ENCODE results near the gene C22orf42. TPM values are rescaled to one million over a fixed set of nuclear protein-coding genes. Genes with fewer than 3 reads are reported as not detected.
"Not testable (repeated sequence)": the region's sequence is repeated elsewhere in the genome, so short reads cannot be mapped to it uniquely, and the experiment has no call there.

The C22orf42 gene
- total RNA-seq, 1 donor from 2014 or later, result not detected

DNA sequence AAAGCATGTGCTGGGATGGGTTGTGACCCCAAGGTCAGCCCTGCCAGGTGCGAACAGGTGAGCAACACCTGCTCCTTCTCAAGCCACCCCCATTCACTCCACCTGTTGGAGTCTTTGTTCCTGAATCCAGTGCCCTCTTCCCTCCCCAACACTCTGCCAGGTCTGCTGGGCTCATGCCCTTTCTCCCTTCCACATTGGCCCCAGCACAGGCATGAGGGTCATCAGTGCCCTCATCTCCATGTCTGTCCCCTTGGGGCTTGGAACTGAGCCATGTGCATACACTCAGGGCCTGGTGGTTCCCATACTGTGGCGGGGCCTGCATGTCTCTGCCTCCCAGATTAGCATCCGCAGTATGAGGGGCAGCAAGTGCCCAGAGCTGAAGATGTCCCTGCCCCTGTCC, 26.7 kb upstream of the C22orf42 start:
- no peak for DNase-seq (ENCODE audit: low spot score)

DNA sequence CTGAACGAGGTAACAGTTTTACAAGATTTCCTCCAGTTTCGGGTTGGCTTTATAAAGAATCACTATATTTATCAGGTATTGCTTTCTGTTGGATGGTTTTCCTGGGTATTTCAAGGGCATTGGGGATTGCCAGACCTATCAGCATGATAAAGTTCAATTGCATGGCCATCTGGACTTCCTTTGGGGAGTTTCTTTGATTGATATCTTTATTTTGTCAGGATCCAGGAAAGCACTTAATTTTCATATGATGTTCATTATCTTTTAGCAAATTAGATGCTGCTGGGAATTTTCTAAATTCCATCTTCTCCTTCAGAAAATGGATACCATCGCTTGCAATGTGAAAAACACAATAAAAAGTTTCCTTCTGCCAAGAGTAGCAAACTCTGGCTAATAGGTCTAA, 24.5 kb upstream of the C22orf42 start:
- DNase-seq (ENCODE audit: low spot score), result no peak

DNA sequence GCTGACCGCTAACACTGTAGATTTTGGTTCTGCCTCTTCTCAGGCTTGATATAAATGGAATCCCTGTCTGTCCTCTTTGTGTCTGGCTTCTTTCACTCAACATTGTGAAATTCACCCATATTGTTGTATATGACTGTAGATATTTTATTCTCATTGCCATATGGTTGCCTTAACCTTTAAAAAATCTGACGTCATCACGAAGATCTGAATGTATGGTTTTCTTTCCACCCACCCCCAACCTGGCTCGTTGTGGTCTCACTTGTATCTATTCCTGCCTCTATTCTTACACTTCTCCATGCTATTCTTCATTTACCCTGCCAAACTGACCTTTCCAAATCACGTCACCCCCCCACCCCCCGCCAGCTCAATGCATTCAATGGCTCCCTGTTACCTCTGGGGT, 21.9 kb upstream of the C22orf42 start:
- DNase-seq (ENCODE audit: low spot score), result no peak

DNA sequence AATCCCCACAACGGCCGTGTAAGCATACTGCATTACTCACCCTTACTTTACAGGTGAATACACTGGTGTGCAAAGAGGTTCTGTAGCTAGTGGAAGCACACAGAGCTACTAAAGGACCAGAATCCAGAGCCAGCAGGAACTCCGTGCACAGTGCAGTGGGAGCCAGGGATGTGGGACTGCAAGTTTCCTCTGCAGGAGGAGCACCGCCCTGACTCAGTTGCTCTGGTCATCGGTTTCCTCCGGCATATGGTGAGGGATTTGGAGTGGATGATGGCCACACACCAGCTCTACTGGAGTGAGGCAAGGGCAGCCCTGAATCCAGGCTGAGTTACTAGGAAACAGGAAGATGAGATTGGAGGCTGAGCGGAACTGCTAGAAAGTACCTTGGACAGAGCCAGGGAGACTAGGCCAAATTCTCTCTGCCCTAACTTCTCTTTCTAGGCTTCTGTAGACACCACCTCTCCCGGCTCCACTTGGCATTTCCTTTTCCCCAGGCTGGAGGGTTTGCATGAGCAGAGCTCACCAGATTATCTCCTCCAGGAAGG, 18.2 kb upstream of the C22orf42 start:
- DNase-seq (ENCODE audit: low spot score), result no peak

DNA sequence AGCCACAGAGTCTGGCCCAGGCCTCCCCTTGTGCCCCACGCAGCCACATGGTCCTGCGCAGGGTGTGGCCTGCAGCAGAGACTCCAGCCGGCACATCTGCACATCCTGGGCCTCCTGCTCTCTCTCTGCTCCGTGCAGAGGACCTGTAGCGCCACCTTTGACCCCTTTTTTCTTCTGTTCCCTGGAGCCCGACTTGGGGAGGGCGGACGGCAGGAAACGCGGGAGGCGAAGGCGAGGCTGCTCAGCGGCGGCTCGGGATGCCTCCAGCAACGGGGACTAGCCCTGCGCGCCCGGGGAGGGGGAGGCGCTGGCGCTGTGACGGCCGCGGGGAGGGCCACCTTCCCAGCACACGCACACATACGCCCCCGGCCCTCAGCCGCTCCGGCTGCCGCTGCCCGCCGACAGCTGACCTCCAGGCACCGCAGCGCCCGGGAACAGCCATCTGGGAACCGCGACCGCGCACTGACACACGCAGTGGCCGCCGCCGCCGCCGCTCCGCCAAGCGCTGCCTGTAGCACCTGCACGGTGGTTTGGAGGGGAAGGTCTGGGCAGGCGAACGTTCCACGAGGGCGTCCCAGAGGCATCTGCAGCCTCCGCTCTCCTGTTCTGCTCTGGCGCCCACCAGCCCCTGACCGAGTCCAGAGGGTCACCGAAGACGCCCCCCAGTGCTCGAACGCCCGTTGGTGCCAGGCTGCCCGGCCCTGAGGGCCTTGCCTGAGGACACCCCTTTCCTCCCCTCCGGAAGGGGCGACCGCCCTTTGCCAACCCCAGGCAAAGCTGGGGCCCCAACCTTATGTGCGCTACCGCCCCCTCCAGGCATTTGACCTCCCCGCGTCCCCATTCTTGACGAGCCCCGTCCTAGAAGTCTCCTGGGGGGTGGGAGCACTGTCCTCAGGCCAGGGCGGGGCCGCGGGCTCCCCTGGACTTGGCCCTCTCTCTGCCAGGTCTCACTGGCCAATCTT, 16.9 kb upstream of the C22orf42 start:
- DNase-seq (ENCODE audit: low spot score), result no peak

DNA sequence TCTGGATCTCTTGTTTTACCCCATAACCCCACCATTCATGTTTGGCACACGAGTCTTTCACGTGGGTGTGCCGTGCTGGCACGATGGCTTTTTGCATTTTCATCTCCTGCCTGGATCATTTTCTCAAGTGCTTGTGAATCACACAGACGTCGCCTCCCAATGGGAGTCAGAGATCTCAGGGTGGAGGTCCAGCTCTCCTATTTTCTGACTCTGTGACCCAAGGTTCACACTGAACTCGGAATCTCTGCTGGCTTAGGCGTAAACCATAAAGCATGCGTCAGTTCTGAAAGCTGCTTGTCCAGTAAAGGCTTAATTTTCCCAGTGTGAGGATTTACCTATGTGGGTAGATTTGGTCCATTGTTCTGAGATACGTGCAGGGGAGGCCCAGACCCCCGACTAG, 16.0 kb upstream of the C22orf42 start:
- no peak for DNase-seq (ENCODE audit: low spot score)

DNA sequence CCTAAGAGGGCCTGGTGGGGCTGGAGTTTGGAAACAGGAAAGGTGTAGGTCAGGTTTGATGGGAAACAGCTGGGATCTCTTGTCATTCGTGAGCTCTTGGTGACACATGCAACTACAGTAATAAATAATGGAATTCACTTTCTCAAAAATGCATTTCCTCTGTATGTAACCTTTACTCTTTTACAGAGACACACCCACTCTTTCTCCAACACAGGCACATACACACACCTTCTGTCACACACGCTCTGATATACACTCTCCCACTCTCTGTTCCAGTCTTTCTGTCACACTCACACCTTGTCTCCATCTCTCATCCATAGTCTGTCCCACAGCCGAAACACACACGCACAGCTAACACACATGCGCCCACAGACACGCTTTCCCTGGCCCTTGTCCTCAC, 6.6 kb upstream of the C22orf42 start:
- DNase-seq (ENCODE audit: low spot score), result no peak

DNA sequence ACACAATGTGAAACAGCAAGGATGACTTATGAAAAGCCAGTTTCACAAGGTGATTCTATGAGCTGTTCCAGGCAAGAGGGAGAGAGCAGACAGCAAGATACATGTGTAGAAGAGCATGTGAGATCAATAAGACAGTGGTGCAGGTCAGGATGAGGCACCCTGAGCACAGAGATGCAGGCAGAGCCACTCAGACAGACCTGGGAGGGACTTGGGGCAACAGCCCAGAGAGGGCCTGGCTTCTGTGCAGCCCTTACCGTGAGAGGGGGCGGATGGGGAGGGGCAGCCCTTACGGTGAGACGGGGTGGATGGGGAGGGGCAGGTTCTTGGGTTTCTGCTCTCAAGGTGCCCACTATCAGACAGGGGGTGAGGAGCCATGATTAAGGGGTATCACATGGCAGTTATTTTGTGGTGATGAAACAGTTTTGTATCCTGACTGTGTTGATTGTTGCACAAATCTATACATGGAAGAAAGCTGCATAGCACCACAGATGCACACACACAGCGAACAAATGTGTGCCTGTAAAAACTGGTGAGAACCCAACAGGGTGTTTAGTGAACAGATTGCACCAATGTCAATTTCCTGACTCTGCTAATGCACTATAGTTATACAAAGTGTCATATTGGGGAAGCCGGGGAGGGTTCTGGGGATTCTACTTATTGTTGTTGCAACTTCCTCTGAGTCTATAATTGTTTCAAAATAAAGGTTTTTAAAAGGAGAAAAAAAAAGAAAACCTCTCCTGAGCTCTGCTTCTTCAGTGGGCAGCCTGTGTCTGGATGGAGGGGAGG, 5.2 kb upstream of the C22orf42 start:
- no peak for DNase-seq (ENCODE audit: low spot score)

DNA sequence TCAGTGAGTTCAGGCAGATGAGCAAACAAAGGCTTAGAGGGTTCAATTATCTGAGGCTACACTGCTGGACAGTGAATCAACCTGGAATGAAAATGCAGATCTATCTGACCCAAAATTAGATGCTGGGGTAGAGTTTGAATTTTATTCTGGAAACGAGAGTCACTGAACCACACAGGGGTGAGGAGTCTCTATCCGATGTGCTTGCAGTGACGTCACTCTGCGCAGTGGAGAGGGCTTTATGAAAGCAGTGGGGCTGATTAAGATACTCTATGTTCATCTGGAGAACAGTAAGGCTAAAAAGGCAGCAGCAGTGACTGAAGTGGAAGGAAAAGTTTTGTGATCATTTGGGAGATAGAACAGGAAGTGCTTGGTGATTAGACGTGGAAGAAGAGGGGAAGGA, 1.3 kb upstream of the C22orf42 start:
- not testable (repeated sequence) for DNase-seq (ENCODE audit: low spot score)

DNA sequence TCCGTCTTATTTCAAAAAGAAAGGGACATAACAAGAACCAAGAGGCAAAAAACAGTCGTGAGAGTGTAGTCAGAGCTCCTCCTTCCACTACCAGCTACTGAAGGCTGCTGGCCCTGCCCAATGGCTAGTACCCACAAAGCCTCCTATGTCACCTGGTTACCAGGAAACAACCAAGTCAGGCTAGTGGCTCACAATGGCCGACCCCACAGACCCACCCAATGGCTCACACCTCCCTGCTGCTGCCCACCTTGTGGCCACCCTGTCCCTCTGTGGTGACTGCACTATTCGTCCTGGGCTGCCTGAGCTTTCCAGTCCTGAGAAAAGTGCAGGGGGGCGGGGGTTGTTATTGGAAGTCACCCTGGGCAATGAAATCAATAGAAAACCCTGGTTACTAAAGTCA, 1.5 kb downstream of the C22orf42 start:
- DNase-seq (ENCODE audit: low spot score), result not testable (repeated sequence)

DNA sequence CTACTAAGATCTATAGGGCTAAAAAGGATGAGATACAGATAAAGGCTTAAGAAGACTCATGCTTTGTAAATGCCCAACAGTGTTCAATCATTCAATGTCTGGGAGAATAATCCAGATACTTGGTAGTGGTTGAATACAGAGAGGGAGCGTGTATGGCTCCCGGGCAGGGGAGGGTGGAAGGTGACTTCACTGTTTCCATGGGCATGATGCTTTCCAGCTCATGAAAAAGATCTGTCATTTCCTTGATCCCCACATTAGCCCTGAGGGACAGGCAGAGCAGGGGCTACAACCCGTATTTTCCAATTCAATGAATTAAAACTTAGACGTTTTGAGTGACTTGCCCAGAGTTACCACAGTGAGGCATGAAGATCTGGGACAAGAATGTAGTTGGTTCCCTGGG, 4.4 kb downstream of the C22orf42 start:
- not testable (repeated sequence) for DNase-seq (ENCODE audit: low spot score)

DNA sequence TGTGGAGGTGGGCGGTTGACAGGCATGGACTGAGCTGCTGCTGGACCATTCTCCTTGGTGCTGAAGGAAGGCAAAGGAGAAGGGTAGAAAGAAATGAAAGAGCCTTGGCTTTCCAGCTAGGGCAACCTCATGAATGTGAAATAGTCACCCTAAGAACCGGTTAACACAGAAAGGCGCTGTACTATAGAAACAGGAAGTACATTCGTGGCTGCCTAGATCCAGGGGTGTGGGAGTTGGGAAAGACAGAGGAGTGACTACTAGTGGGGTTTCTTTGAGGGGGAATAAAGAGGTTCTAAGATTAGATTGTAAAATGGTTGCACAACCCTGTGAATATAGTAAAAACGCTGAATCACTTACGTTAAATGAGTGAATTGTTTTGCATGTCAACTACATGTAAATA, 7.5 kb downstream of the C22orf42 start:
- DNase-seq (ENCODE audit: low spot score), result not testable (repeated sequence)

DNA sequence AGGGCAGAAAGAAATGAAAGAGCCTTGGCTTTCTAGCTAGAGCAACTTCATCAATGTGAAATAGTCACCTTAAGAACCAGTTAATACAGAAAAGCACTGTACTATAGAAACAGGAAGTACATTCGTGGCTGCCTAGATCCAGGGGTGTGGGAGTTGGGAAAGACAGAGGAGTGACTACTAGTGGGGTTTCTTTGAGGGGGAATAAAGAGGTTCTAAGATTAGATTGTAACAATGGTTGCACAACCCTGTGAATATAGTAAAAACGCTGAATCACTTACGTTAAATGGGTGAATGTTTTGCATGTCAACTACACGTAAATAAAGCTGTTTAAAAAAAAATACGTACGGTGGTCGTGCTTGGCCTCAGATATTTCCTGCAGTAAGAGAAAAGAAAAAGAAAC, 8.5 kb downstream of the C22orf42 start:
- DNase-seq (ENCODE audit: low spot score), result not testable (repeated sequence)

DNA sequence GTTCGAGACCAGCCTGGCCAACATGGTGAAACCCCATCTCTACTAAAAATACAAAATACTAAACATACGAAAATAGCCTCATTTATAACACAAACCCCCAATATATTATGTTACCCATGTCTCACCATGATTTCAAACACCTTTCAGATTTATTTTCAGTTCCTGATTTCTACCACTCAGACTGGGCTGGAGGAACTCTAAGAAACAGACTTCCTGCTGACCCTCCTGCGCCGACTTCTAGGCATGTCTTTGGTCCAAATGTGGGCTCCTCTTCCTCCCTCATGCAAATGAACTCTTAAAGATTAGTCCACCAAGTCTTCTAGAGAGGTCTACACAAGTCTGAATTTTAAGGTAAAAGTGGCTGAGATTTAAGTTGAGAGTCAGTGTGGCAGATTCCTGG, 10.7 kb downstream of the C22orf42 start:
- not testable (repeated sequence) for DNase-seq (ENCODE audit: low spot score)

DNA sequence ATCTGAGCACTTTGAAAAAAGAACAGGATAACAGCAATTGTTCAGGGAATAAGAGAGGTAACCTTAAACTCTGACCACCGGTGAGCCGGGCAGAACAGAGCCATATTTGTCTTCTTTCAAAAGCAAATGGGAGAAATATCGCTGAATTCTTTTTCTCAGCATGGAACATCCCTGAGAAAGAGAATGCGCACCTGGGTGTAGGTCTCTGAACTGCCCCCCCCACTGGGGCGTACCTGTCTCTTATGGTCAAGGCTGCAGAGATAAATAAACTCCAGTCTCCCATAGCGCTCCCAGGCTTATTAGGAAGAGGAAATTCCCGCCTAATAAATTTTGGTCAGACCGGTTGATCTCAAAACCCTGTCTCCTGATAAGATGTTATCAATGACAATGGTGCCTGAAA, 12.0 kb downstream of the C22orf42 start:
- not testable (repeated sequence) for DNase-seq (ENCODE audit: low spot score)

DNA sequence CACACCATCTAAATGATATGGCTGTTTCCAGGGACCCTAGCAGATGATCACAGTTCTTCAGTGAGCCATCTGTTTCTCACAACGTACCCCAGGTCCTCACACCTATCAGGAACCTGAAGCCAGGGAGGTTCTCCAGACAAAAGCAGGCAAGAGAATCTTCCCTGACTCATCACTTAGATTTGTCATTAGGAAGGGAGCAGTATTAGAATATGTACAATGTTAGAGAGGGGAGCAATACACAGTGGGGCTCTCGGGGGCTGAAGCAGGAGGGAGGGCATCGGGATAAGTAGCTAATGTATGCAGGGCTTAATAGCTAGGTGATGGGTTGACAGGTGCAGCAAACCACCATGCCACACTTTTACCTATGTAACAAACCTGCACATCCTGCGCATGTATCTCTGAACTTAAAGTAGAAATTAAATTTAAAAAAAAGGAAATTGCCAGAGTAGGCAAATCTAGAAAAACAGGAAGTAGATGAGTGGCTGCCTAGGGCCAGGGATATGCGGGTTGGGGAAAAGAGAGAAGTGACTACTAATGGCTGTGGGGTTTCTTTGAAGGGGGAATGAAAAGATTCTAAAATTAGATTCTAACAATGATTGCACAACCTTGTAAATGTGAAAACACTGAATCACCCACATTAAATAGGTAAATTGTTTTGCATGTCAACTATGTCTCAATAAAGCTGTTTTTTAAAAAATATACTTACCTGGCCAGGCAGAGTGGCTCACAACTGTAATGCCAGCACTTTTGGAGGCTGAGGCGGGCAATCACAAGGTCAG, 14.4 kb downstream of the C22orf42 start:
- DNase-seq (ENCODE audit: low spot score), result no peak

DNA sequence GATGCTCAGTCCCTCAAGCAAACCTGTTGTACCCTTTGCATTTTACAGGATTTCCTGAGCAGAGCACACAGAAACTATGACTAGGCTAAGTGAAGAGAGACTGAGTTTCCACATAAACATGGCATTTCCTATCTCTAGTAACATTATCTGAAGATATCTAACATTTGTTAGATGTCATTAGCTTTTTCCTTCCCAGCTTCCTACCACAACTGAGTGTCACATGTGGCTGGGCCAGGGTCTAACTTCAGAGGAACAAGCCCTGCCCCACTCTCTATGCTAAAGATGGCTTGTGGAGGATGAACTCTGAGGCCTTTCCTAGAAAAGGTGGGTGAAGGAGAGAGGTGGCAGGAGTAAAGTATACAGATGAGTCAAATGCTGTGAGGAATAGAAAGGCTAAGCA, 16.5 kb downstream of the C22orf42 start:
- DNase-seq (ENCODE audit: low spot score), result no peak

DNA sequence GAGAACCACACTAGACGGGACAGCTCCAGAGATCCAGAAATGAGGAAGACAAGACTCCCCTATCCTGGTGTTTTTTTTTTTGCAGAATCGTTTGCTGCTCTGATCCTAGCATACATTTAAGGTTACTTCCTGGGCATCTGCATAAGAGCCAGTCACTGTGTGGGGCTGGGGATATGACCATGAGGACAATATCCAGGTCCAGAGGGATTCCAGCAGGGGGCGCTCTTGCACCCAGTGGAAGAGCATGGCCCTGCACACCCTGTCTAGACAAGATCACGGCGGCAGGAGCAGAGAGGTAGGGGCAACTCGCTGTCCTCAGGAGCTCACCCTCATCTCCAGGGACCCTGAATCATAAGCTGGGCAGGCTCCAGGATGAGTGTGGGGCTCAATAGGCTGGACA, 18.4 kb downstream of the C22orf42 start:
- DNase-seq (ENCODE audit: low spot score), result not testable (repeated sequence)

DNA sequence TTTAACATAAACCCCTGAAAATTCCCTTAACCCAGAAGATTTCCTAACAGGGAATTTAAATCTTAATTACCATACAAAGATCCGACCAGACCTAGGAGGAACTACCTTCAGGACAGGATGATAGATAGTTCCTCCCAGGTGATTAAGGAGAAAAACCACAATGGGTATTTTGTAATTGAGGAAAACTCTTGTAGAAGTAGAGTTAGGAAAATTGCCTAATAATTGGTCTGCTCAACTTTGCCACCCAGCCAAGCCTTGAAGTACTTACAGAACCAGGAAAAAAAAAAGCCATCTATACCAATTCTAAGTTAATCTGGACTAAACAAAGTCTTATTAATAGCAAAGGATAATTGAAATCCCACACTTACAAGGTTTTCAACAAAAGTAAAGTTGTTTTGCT, 20.5 kb downstream of the C22orf42 start:
- DNase-seq (ENCODE audit: low spot score), result not testable (repeated sequence)

DNA sequence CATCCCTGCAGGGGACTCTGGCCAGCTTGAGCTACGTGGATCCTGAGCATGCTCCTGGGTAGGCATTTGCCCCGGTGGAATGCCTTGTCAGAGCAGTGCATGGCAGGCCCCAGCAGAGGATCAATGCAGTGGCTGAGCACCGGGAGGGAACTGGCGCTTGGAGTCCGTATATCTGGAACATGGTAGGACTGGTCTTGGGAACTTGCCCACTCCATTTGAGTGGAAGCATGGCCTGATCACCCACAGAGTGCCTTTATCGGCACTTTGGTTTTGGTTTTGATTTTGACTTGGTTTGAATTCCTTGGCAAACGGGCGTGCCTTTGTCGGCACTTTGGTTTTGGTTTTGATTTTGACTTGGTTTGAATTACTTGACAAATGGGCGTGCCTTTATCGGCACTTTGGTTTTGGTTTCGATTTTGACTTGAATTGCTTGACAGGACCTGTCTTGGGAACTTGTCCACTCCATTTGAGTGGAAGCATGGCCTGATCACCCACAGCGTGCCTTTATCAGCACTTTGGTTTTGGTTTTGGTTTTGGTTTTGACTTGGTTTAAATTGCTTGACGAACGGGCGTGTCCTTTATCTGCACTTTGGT, 21.3 kb downstream of the C22orf42 start:
- not testable (repeated sequence) for DNase-seq (ENCODE audit: low spot score)

DNA sequence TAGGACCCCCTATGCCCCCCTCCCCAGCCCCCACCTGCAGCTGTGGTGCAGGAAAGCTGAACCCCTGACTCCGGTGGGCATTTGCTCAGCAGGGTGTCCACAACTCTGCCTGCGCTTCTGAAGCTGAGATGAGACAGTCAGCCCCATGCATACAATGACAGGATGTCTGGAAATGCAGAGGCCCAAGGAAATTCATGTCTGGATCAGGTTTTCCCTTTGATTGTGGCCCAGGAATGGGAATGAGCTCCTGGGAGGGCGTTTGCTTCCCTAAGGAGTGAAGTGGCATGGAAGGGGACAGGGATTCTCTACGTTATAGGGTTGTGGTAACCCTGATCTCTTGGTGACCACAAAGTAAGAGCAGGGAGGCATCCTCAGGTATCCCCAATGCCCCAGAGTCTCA, 22.2 kb downstream of the C22orf42 start:
- not testable (repeated sequence) for DNase-seq (ENCODE audit: low spot score)
